Measurements from ENCODE around the gene TTC28.

Gene TTC28

DNA sequence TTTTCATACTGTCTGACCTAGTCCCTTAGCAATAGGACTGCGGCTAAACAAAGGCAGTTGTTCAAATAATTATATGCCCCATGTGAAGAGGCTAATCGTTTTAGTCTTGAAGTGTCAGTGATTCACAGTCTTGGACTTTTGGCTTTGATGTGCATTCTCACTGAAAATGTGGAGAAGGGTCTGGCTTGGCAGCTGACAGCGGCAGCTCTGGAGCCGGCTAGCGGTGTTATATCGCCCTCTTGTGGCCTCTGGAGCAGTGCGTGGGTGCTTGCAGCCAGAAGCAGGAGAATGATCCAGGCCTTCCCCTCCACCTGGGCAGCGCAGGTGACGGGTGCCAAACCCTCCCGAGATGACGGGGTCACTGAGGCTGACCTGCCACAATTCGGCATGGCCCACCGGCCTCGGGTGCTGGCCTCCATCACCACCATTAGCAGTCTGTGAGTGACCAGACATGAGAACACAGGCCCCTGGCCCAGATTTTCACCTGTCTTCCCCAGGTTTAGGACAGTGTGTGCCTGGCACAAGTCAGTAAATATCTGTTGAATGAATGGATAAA, 670.3 kb downstream of the TTC28 start:
- peaks cover 6% of the 10 kb centered on the region for H3K4me1 ChIP-seq (ENCODE audit: control insufficient read depth, insufficient read depth, low read length)
- H3K27ac ChIP-seq (ENCODE audit: insufficient read depth, low read depth, low read length, poor library complexity, severe bottlenecking), result no peak overlapping the region
- no peak overlapping the region for H3K4me3 ChIP-seq (ENCODE audit: insufficient read depth, low read depth, low read length)
- no peaks in the 10 kb centered on the region for H3K36me3 ChIP-seq (ENCODE audit: control insufficient read depth, insufficient read depth, low read length)
- WGBS, 2 experiments, result 19 to 23% methylated on average over 14 of the region's 14 CpGs
- H3K9me3 ChIP-seq (ENCODE audit: control insufficient read depth, low read length), result no peaks in the 10 kb centered on the region
- H3K27me3 ChIP-seq (ENCODE audit: control insufficient read depth, insufficient read depth, low read length, poor library complexity, severe bottlenecking), result no peaks in the 10 kb centered on the region

DNA sequence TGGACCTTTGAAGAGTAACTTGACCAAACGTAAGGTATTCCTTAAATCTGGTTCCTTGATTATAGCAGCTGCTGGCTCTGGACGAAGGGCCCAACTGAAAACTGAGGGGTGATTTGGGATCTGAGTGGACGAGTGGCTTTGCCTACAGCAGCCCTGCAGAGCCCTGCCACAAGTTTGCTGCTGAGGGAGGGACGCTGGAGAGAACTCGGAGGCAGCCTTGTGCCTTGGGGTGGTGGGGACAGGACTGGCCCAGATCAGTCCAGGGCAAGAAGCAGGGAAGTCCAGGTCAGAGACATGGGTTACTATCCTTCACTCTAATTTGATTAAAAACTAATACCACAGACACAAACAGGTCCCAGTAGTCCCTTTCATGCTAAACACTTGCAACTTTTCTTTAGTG, 671.0 kb downstream of the TTC28 start:
- no peak overlapping the region for H3K4me3 ChIP-seq (ENCODE audit: insufficient read depth, low read depth, low read length)
- no peak overlapping the region for H3K27ac ChIP-seq (ENCODE audit: insufficient read depth, low read depth, low read length, poor library complexity, severe bottlenecking)
- H3K9me3 ChIP-seq (ENCODE audit: control insufficient read depth, low read length), result no peaks in the 10 kb centered on the region
- no peaks in the 10 kb centered on the region for H3K4me1 ChIP-seq (ENCODE audit: control insufficient read depth, insufficient read depth, low read length)
- whole genome bisulfite sequencing, 2 experiments, result 88 to 90% methylated on average over 5 of the region's 5 CpGs
- no peaks in the 10 kb centered on the region for H3K27me3 ChIP-seq (ENCODE audit: control insufficient read depth, insufficient read depth, low read length, poor library complexity, severe bottlenecking)
- H3K36me3 ChIP-seq (ENCODE audit: control insufficient read depth, insufficient read depth, low read length), result no peaks in the 10 kb centered on the region

GRCh38 chr22:28008056-28008455, 671.6 kb downstream of the TTC28 start:
- H3K36me3 ChIP-seq (ENCODE audit: control insufficient read depth, insufficient read depth, low read length), result no peaks in the 10 kb centered on the region
- H3K4me3 ChIP-seq (ENCODE audit: insufficient read depth, low read depth, low read length), result no peak overlapping the region
- no peaks in the 10 kb centered on the region for H3K27me3 ChIP-seq (ENCODE audit: control insufficient read depth, insufficient read depth, low read length, poor library complexity, severe bottlenecking)
- WGBS, 2 experiments, result 87 to 93% methylated on average over 4 of the region's 4 CpGs
- H3K27ac ChIP-seq (ENCODE audit: insufficient read depth, low read depth, low read length, poor library complexity, severe bottlenecking), result no peak overlapping the region
- H3K4me1 ChIP-seq (ENCODE audit: control insufficient read depth, insufficient read depth, low read length), result no peaks in the 10 kb centered on the region
- H3K9me3 ChIP-seq (ENCODE audit: control insufficient read depth, low read length), result no peaks in the 10 kb centered on the region

DNA sequence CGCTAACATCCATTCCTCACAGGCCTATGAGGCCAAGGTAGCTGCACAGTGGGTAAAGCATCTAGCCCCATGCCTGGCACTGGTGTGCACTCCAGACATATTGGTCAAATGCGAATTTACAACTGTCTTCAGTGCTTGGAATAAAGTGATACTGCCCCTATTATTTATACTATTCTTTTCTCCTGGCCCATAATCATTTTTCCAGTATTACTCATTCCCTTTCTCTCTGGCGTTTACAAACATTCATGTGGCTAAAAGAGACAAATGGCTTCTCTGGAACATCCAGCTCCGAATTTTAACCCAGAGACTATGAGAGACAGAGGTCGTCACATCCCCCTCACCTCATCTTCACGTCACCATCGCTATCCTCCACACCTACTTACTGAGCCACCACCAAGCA, 673.4 kb downstream of the TTC28 start:
- Histone ChIP-seq H3K4me3 (ENCODE audit: insufficient read depth, low read depth, low read length) (no peak overlapping the region), H3K9me3 (ENCODE audit: control insufficient read depth, low read length) (no peaks in the 10 kb centered on the region), H3K4me1 (ENCODE audit: control insufficient read depth, insufficient read depth, low read length) (no peaks in the 10 kb centered on the region), H3K27me3 (ENCODE audit: control insufficient read depth, insufficient read depth, low read length, poor library complexity, severe bottlenecking) (no peaks in the 10 kb centered on the region), H3K36me3 (ENCODE audit: control insufficient read depth, insufficient read depth, low read length) (no peaks in the 10 kb centered on the region), H3K27ac (ENCODE audit: insufficient read depth, low read depth, low read length, poor library complexity, severe bottlenecking) (no peak overlapping the region)
- 95% methylated on average over 7 of the region's 7 CpGs for WGBS, 2 experiments

DNA sequence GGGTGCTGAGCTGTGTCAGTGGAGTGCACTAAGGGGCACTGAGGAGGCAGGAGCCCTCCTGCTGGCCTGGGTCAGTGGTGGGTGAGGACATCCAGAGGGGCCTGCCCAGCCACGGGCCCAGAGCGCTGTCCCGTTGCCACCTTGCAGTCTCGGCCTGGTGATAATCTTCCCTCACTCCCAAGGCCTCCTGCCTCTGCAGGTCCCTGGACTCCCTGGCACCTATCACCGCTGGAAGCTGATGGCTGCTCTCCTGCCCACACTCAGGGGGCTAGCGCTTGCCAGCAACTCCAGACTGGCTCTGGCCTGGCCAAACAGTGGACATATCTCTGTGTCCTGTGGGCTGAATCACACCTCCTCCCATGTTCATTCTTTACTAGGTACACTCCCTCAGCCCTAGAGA, 674.1 kb downstream of the TTC28 start:
- 95 to 96% methylated on average over 6 of the region's 6 CpGs for WGBS, 2 experiments
- Histone ChIP-seq H3K9me3 (ENCODE audit: control insufficient read depth, low read length) (no peaks in the 10 kb centered on the region), H3K4me3 (ENCODE audit: insufficient read depth, low read depth, low read length) (no peak overlapping the region), H3K27me3 (ENCODE audit: control insufficient read depth, insufficient read depth, low read length, poor library complexity, severe bottlenecking) (no peaks in the 10 kb centered on the region), H3K4me1 (ENCODE audit: control insufficient read depth, insufficient read depth, low read length) (no peaks in the 10 kb centered on the region), H3K27ac (ENCODE audit: insufficient read depth, low read depth, low read length, poor library complexity, severe bottlenecking) (no peak overlapping the region), H3K36me3 (ENCODE audit: control insufficient read depth, insufficient read depth, low read length) (no peaks in the 10 kb centered on the region)

DNA sequence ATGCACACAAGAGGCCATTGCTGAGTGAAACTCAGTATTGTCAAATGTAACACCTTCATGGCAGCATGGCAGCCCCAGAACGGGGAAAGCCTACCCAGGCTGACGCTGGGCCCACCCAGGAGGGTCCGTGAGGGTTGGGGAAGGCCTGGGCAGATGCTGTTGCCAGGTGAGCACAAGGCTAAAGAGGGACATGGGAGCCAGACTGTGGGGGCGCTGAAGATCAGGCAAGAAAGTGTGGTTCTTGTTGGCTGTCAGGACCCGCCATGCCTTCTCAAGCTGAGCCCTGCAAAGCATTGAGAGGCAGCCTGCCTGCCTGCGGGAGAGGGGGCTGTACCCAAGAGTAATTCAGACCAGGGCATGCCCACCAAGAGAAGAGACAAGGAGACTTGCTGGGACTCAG, 675.6 kb downstream of the TTC28 start:
- Histone ChIP-seq H3K9me3 (ENCODE audit: control insufficient read depth, low read length) (no peaks in the 10 kb centered on the region), H3K27ac (ENCODE audit: insufficient read depth, low read depth, low read length, poor library complexity, severe bottlenecking) (no peak overlapping the region), H3K4me1 (ENCODE audit: control insufficient read depth, insufficient read depth, low read length) (no peaks in the 10 kb centered on the region), H3K4me3 (ENCODE audit: insufficient read depth, low read depth, low read length) (no peak overlapping the region), H3K27me3 (ENCODE audit: control insufficient read depth, insufficient read depth, low read length, poor library complexity, severe bottlenecking) (no peaks in the 10 kb centered on the region), H3K36me3 (ENCODE audit: control insufficient read depth, insufficient read depth, low read length) (no peaks in the 10 kb centered on the region)
- 86 to 93% methylated on average over 6 of the region's 6 CpGs for whole genome bisulfite sequencing, 2 experiments

GRCh38 chr22:28002863-28003565, 676.6 kb downstream of the TTC28 start:
- WGBS, 2 experiments, result 95 to 97% methylated on average over 8 of the region's 8 CpGs
- no peak overlapping the region for H3K27ac ChIP-seq (ENCODE audit: insufficient read depth, low read depth, low read length, poor library complexity, severe bottlenecking)
- H3K4me3 ChIP-seq (ENCODE audit: insufficient read depth, low read depth, low read length), result no peak overlapping the region
- no peaks in the 10 kb centered on the region for H3K4me1 ChIP-seq (ENCODE audit: control insufficient read depth, insufficient read depth, low read length)
- no peaks in the 10 kb centered on the region for H3K9me3 ChIP-seq (ENCODE audit: control insufficient read depth, low read length)
- no peaks in the 10 kb centered on the region for H3K36me3 ChIP-seq (ENCODE audit: control insufficient read depth, insufficient read depth, low read length)
- no peaks in the 10 kb centered on the region for H3K27me3 ChIP-seq (ENCODE audit: control insufficient read depth, insufficient read depth, low read length, poor library complexity, severe bottlenecking)

DNA sequence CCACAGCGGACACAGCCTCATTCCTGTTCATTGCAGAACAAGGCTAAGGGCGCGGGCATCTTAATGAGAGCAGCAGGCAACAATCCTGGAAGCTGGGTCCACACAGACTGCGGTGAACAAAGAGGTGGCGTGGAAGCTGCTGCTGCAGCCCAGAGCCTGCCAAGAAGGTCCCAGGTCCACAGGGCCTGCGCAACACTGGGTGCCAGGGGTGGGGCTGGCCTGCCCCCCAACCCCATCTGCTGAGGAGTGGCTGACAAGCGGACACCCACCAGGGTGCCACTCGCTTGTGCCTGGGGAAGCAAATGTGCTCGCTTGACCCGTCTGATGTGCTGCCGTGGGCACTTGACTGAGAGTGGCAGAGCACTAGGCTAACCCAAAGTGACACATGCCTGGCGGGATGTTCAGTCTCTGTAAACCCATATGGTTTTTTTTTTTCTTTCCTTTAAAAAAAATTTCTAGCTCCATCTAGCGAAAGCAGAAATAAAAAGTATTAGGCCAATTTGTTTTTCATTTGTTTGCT, 677.4 kb downstream of the TTC28 start:
- WGBS, 2 experiments, result 90 to 93% methylated on average over 13 of the region's 13 CpGs
- Histone ChIP-seq H3K9me3 (ENCODE audit: control insufficient read depth, low read length) (no peaks in the 10 kb centered on the region), H3K27ac (ENCODE audit: insufficient read depth, low read depth, low read length, poor library complexity, severe bottlenecking) (no peak overlapping the region), H3K4me1 (ENCODE audit: control insufficient read depth, insufficient read depth, low read length) (no peaks in the 10 kb centered on the region), H3K27me3 (ENCODE audit: control insufficient read depth, insufficient read depth, low read length, poor library complexity, severe bottlenecking) (no peaks in the 10 kb centered on the region), H3K4me3 (ENCODE audit: insufficient read depth, low read depth, low read length) (no peak overlapping the region), H3K36me3 (ENCODE audit: control insufficient read depth, insufficient read depth, low read length) (no peaks in the 10 kb centered on the region)

GRCh38 chr22:28001171-28001835, 678.3 kb downstream of the TTC28 start:
- 95 to 96% methylated on average over 25 of the region's 25 CpGs for WGBS, 2 experiments
- no peak overlapping the region for H3K4me3 ChIP-seq (ENCODE audit: insufficient read depth, low read depth, low read length)
- no peaks in the 10 kb centered on the region for H3K36me3 ChIP-seq (ENCODE audit: control insufficient read depth, insufficient read depth, low read length)
- no peaks in the 10 kb centered on the region for H3K27me3 ChIP-seq (ENCODE audit: control insufficient read depth, insufficient read depth, low read length, poor library complexity, severe bottlenecking)
- no peaks in the 10 kb centered on the region for H3K9me3 ChIP-seq (ENCODE audit: control insufficient read depth, low read length)
- H3K27ac ChIP-seq (ENCODE audit: insufficient read depth, low read depth, low read length, poor library complexity, severe bottlenecking), result no peak overlapping the region
- H3K4me1 ChIP-seq (ENCODE audit: control insufficient read depth, insufficient read depth, low read length), result no peaks in the 10 kb centered on the region

DNA sequence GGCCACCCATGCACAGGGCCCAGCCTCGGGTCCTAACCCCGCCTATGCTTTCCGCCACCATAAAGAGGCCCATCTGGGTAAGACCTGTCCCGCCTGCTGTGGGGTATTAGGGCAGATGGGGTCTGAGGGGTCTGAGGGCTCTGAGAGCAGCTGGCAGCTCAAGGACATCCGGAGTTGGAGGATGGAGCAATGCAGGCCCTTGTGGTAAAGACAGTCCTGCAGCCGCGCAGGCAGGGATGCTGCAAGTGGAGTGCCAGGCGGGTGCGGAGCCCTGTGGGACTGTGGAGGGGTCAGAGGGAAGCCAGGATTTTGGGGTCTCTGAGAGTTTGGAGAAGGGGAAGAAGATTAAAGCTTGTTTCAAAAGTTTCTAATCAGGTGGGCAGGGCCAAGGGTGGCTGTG, 679.3 kb downstream of the TTC28 start:
- Histone ChIP-seq H3K27me3 (ENCODE audit: control insufficient read depth, insufficient read depth, low read length, poor library complexity, severe bottlenecking) (no peaks in the 10 kb centered on the region), H3K9me3 (ENCODE audit: control insufficient read depth, low read length) (no peaks in the 10 kb centered on the region), H3K27ac (ENCODE audit: insufficient read depth, low read depth, low read length, poor library complexity, severe bottlenecking) (no peak overlapping the region), H3K4me3 (ENCODE audit: insufficient read depth, low read depth, low read length) (no peak overlapping the region), H3K4me1 (ENCODE audit: control insufficient read depth, insufficient read depth, low read length) (no peaks in the 10 kb centered on the region), H3K36me3 (ENCODE audit: control insufficient read depth, insufficient read depth, low read length) (no peaks in the 10 kb centered on the region)
- 96 to 97% methylated on average over 9 of the region's 9 CpGs for WGBS, 2 experiments

Data from ectodermal cell (in vitro differentiated cells).